Measurements from ENCODE around the gene CR1.
"Not testable (repeated sequence)": the region's sequence is repeated elsewhere in the genome, so short reads cannot be mapped to it uniquely, and the experiment has no call there.

The CR1 gene

GRCh38 chr1:207502726-207503125, 6.8 kb downstream of the CR1 start:
- in situ Hi-C loops (cut with MboI; ENCODE audit: low sequenced_read_pairs), result no loop called here

- in situ Hi-C loops (cut with MboI; ENCODE audit: low sequenced_read_pairs), result no loop called here
These were observed 8.0 kb downstream of the CR1 start for GRCh38 chr1:207503950-207504349.

GRCh38 chr1:207504438-207504837, 8.5 kb downstream of the CR1 start:
- in situ Hi-C loops (cut with MboI; ENCODE audit: low sequenced_read_pairs), result no loop called here

- in situ Hi-C loops (cut with MboI; ENCODE audit: low sequenced_read_pairs), result no loop called here
These were observed 14.5 kb downstream of the CR1 start for GRCh38 chr1:207510444-207510843.

GRCh38 chr1:207514890-207515289, 18.9 kb downstream of the CR1 start:
- in situ Hi-C loops (cut with MboI; ENCODE audit: low sequenced_read_pairs), result no loop called here

GRCh38 chr1:207516729-207517128, 20.8 kb downstream of the CR1 start:
- in situ Hi-C loops (cut with MboI; ENCODE audit: low sequenced_read_pairs), result no loop called here

GRCh38 chr1:207518608-207519236, 22.8 kb downstream of the CR1 start:
- in situ Hi-C loops (cut with MboI; ENCODE audit: low sequenced_read_pairs), result no loop called here

GRCh38 chr1:207519505-207520399, 23.8 kb downstream of the CR1 start:
- in situ Hi-C loops (cut with MboI; ENCODE audit: low sequenced_read_pairs), result no loop called here

- in situ Hi-C loops (cut with MboI; ENCODE audit: low sequenced_read_pairs), result not testable (repeated sequence)
These were observed 24.7 kb downstream of the CR1 start for GRCh38 chr1:207520400-207521345.

GRCh38 chr1:207525239-207525638, 29.3 kb downstream of the CR1 start:
- in situ Hi-C loops (cut with MboI; ENCODE audit: low sequenced_read_pairs), result not testable (repeated sequence)

- in situ Hi-C loops (cut with MboI; ENCODE audit: low sequenced_read_pairs), result not testable (repeated sequence)
These were observed 32.4 kb downstream of the CR1 start for GRCh38 chr1:207528401-207528800.

- in situ Hi-C loops (cut with MboI; ENCODE audit: low sequenced_read_pairs), result not testable (repeated sequence)
These were observed 40.3 kb downstream of the CR1 start for GRCh38 chr1:207536263-207536662.

GRCh38 chr1:207546677-207547357, 50.9 kb downstream of the CR1 start:
- in situ Hi-C loops (cut with MboI; ENCODE audit: low sequenced_read_pairs), result not testable (repeated sequence)

GRCh38 chr1:207554823-207555222, 58.9 kb downstream of the CR1 start:
- in situ Hi-C loops (cut with MboI; ENCODE audit: low sequenced_read_pairs), result not testable (repeated sequence)

GRCh38 chr1:207565546-207566468, 69.8 kb downstream of the CR1 start:
- in situ Hi-C loops (cut with MboI; ENCODE audit: low sequenced_read_pairs), result no loop called here

GRCh38 chr1:207571926-207572325, 76.0 kb downstream of the CR1 start:
- in situ Hi-C loops (cut with MboI; ENCODE audit: low sequenced_read_pairs), result not testable (repeated sequence)

GRCh38 chr1:207573074-207573473, 77.1 kb downstream of the CR1 start:
- in situ Hi-C loops (cut with MboI; ENCODE audit: low sequenced_read_pairs), result not testable (repeated sequence)

GRCh38 chr1:207575381-207575780, 79.4 kb downstream of the CR1 start:
- in situ Hi-C loops (cut with MboI; ENCODE audit: low sequenced_read_pairs), result not testable (repeated sequence)

- in situ Hi-C loops (cut with MboI; ENCODE audit: low sequenced_read_pairs), result no loop called here
These were observed 83.0 kb downstream of the CR1 start for GRCh38 chr1:207578796-207579435.

Data from HL-60/S4 treated with retinoic acid at 250 ng/mL for 4 days and 3 days (cell line).